GM04503 (cell line): ENCODE data around the gene TRAK1.

Experiments used
- DNase-seq: peaks from one replicate; pipeline ENCODE4 v3.0.0-alpha.2; 2012; ENCODE audit warnings: low read depth

Gene TRAK1

GRCh38 chr3:42123824-42124658 is 32.9 kb downstream of the TRAK1 start:
- DNase-seq, result no peak

- DNase-seq, result no peak
These were observed 36.1 kb downstream of the TRAK1 start for GRCh38 chr3:42127226-42127625.

- no peak for DNase-seq
These were observed 37.4 kb downstream of the TRAK1 start for GRCh38 chr3:42128526-42128925.

- no peak for DNase-seq
These were observed 38.1 kb downstream of the TRAK1 start for GRCh38 chr3:42129014-42129953.

- DNase-seq, result no peak
These were observed 38.8 kb downstream of the TRAK1 start for GRCh38 chr3:42130007-42130328.

- no peak for DNase-seq
These were observed 39.3 kb downstream of the TRAK1 start for GRCh38 chr3:42130329-42131070.

- no peak for DNase-seq
These were observed 42.5 kb downstream of the TRAK1 start for GRCh38 chr3:42133500-42134298.

GRCh38 chr3:42134867-42135464 is 43.8 kb downstream of the TRAK1 start:
- DNase-seq, result no peak

GRCh38 chr3:42139621-42140453 is 48.7 kb downstream of the TRAK1 start:
- DNase-seq, result no peak

- no peak for DNase-seq
These were observed 49.6 kb downstream of the TRAK1 start for GRCh38 chr3:42140665-42141203.

- DNase-seq, result no peak
These were observed 52.3 kb downstream of the TRAK1 start for GRCh38 chr3:42143440-42143839.

GRCh38 chr3:42144209-42144608 is 53.1 kb downstream of the TRAK1 start:
- DNase-seq, result no peak

GRCh38 chr3:42148086-42148848 is 57.1 kb downstream of the TRAK1 start:
- no peak for DNase-seq

- no peak for DNase-seq
These were observed 57.9 kb downstream of the TRAK1 start for GRCh38 chr3:42148982-42149432.

- no peak for DNase-seq
These were observed 58.4 kb downstream of the TRAK1 start for GRCh38 chr3:42149532-42149931.

GRCh38 chr3:42149975-42150374 is 58.8 kb downstream of the TRAK1 start:
- no peak for DNase-seq

GRCh38 chr3:42151596-42152168 is 60.5 kb downstream of the TRAK1 start:
- no peak for DNase-seq

GRCh38 chr3:42152193-42152592 is 61.0 kb downstream of the TRAK1 start:
- DNase-seq, result no peak

GRCh38 chr3:42153039-42153438 is 61.9 kb downstream of the TRAK1 start:
- no peak for DNase-seq
